H9 (cell line): ENCODE results near the gene AGBL4. TPM values are rescaled to one million over a fixed set of nuclear protein-coding genes. Genes with fewer than 3 reads are reported as not detected.

ENCODE experiments used
- DNase-seq: peaks from one replicate; pipeline ENCODE4 v3.0.0-alpha.2; 2017
- H2AFZ ChIP-seq: one replicate; pipeline ENCODE4 v1.6.1; 2013; ENCODE audit warnings: mild to moderate bottlenecking, low read length, control low read depth, moderate library complexity
- H2AK5ac ChIP-seq: 2 replicates; pipeline ENCODE4 v1.6.1; 2013; ENCODE audit warnings: low read length, control low read depth, mixed read lengths; ENCODE audit not compliant: insufficient read length
- H2BK120ac ChIP-seq: one replicate; pipeline ENCODE4 v1.6.1; 2013; ENCODE audit warnings: low read depth, mild to moderate bottlenecking, low read length, control low read depth, inconsistent platforms; ENCODE audit not compliant: poor library complexity, severe bottlenecking
- H2BK12ac ChIP-seq: 2 replicates; pipeline ENCODE4 v1.6.1; 2013; ENCODE audit warnings: low read length, control low read depth, mixed read lengths, low read depth; ENCODE audit not compliant: insufficient read length
- H2BK15ac ChIP-seq: 2 replicates; pipeline ENCODE4 v1.6.1; 2013; ENCODE audit warnings: low read depth, low read length, control low read depth
- H2BK20ac ChIP-seq: one replicate; pipeline ENCODE4 v1.6.1; 2013; ENCODE audit warnings: low read depth, mild to moderate bottlenecking, low read length, control low read depth, inconsistent platforms; ENCODE audit not compliant: poor library complexity, severe bottlenecking
- H2BK5ac ChIP-seq: 2 replicates; pipeline ENCODE4 v1.6.1; 2013; ENCODE audit warnings: low read length, control low read depth, mixed read lengths; ENCODE audit not compliant: insufficient read length
- H3K14ac ChIP-seq: 2 replicates; pipeline ENCODE4 v1.6.1; 2013; ENCODE audit warnings: low read length, control low read depth; ENCODE audit not compliant: insufficient read depth
- H3K18ac ChIP-seq: 2 replicates; pipeline ENCODE4 v1.6.1; 2013; ENCODE audit warnings: low read depth, mild to moderate bottlenecking, mixed read lengths, low read length, control low read depth; ENCODE audit not compliant: insufficient read length
- H3K23ac ChIP-seq: 2 replicates; pipeline ENCODE4 v1.6.1; 2013; ENCODE audit warnings: low read length, control low read depth, mixed read lengths, low read depth; ENCODE audit not compliant: insufficient read length
- H3K23me2 ChIP-seq: 2 replicates; pipeline ENCODE4 v1.6.1; 2013; ENCODE audit warnings: low read depth, mild to moderate bottlenecking, mixed read lengths, low read length, control low read depth; ENCODE audit not compliant: insufficient read length, poor library complexity, severe bottlenecking
- H3K27ac ChIP-seq: 2 replicates; pipeline ENCODE4 v1.5.1; 2013; ENCODE audit warnings: low read length, control low read depth, mixed read lengths, low read depth; ENCODE audit not compliant: insufficient read length
- H3K27me3 ChIP-seq: 2 replicates; pipeline ENCODE4 v1.6.1; 2013; ENCODE audit warnings: low read length, control low read depth, inconsistent platforms; ENCODE audit not compliant: insufficient read depth
- H3K4ac ChIP-seq: 2 replicates; pipeline ENCODE4 v1.6.1; 2013; ENCODE audit warnings: low read depth, mild to moderate bottlenecking, control low read depth, inconsistent platforms, low read length, moderate library complexity
- H3K4me1 ChIP-seq: 2 replicates; pipeline ENCODE4 v1.6.1; 2013; ENCODE audit warnings: low read length, control low read depth, inconsistent platforms; ENCODE audit not compliant: insufficient read depth
- H3K4me2 ChIP-seq: 2 replicates; pipeline ENCODE4 v1.6.1; 2013; ENCODE audit warnings: low read length, control low read depth, mixed read lengths; ENCODE audit not compliant: insufficient read length, insufficient read depth
- H3K56ac ChIP-seq: 2 replicates; pipeline ENCODE4 v1.6.1; 2013; ENCODE audit warnings: low read depth, mild to moderate bottlenecking, mixed read lengths, low read length, control low read depth; ENCODE audit not compliant: insufficient read length
- H3K79me1 ChIP-seq: 2 replicates; pipeline ENCODE4 v1.6.1; 2013; ENCODE audit warnings: low read depth, mild to moderate bottlenecking, moderate library complexity, low read length, control low read depth, inconsistent platforms; ENCODE audit not compliant: insufficient read depth, poor library complexity, severe bottlenecking
- H3K79me2 ChIP-seq: 2 replicates; pipeline ENCODE4 v1.6.1; 2013; ENCODE audit warnings: low read length, control low read depth, inconsistent platforms; ENCODE audit not compliant: insufficient read depth
- H3K9ac ChIP-seq: 2 replicates; pipeline ENCODE4 v1.6.1; 2013; ENCODE audit warnings: low read length, control low read depth, mixed read lengths; ENCODE audit not compliant: insufficient read length; ENCODE audit errors: extremely low read depth
- H3K9me3 ChIP-seq: one replicate; pipeline ENCODE4 v1.6.1; 2013; ENCODE audit warnings: low read depth, low read length, inconsistent platforms; ENCODE audit not compliant: control insufficient read depth
- H3T11ph ChIP-seq: one replicate; pipeline ENCODE4 v1.6.1; 2013; ENCODE audit warnings: mild to moderate bottlenecking, low read length, control low read depth, inconsistent platforms
- H4K20me1 ChIP-seq: one replicate; pipeline ENCODE4 v1.6.1; 2013; ENCODE audit not compliant: control insufficient read depth, insufficient read length, insufficient read depth
- H4K5ac ChIP-seq: 2 replicates; pipeline ENCODE4 v1.6.1; 2013; ENCODE audit warnings: low read depth, mild to moderate bottlenecking, mixed read lengths, low read length, control low read depth; ENCODE audit not compliant: insufficient read length
- H4K8ac ChIP-seq: replicated peaks from 2 replicates; pipeline ENCODE4 v1.6.1; 2013; ENCODE audit warnings: low read length, control low read depth, mixed read lengths, low read depth; ENCODE audit not compliant: insufficient read length
- H4K91ac ChIP-seq: 2 replicates; pipeline ENCODE4 v1.6.1; 2013; ENCODE audit warnings: low read depth, mild to moderate bottlenecking, moderate library complexity, mixed read lengths, low read length, control low read depth; ENCODE audit not compliant: insufficient read length
- H3K27ac Mint-ChIP-seq, 3 experiments: 2 replicates in 2 of 3; 3 replicates in 1 of 3; pipeline ENCODE4 v1.8.0; 2020 to 2021; ENCODE audit warnings: mixed read lengths in 3 of 3, mild to moderate bottlenecking in 1 of 3, moderate library complexity in 1 of 3
- H3K27me3 Mint-ChIP-seq: 2 replicates; pipeline ENCODE4 v1.8.0; 2021; ENCODE audit warnings: low read depth, mild to moderate bottlenecking, moderate library complexity, mixed read lengths
- H3K36me3 Mint-ChIP-seq, 3 experiments: 2 replicates in 2 of 3; 3 replicates in 1 of 3; pipeline ENCODE4 v1.8.0; 2020 to 2021; ENCODE audit warnings: low read depth in 3 of 3, mixed read lengths in 3 of 3; ENCODE audit not compliant: insufficient read depth in 1 of 3
- H3K4me1 Mint-ChIP-seq, 2 experiments: 2 replicates each; pipeline ENCODE4 v1.8.0; 2020; ENCODE audit warnings: mixed read lengths in 2 of 2
- H3K4me3 Mint-ChIP-seq, 2 experiments: 2 replicates in 1 of 2; 3 replicates in 1 of 2; pipeline ENCODE4 v1.8.0; 2020 to 2021; ENCODE audit warnings: mild to moderate bottlenecking in 2 of 2, mixed read lengths in 2 of 2, moderate library complexity in 1 of 2
- H3K9me3 Mint-ChIP-seq, 2 experiments: 2 replicates in 1 of 2; 3 replicates in 1 of 2; pipeline ENCODE4 v1.8.0; 2020; ENCODE audit warnings: mild to moderate bottlenecking in 2 of 2, mixed read lengths in 2 of 2, moderate library complexity in 1 of 2
- CTCF ChIP-seq: fragments of 200-600 bp; sonication (generic); conservative IDR thresholded peaks from 3 replicates; pipeline ENCODE4 v1.8.0; 2021; ENCODE audit warnings: antibody characterized with exemption, mild to moderate bottlenecking
- WGBS: extraction: QIAGEN DNeasy Blood & Tissue Kit; methylation state at CpG from one replicate; pipeline ENCODE4 v1.1.7; 2013; ENCODE audit warnings: missing lambda C conversion rate, low lambda C conversion rate, mixed read lengths; ENCODE audit not compliant: insufficient read length; ENCODE audit errors: extremely low coverage; 5-methylcytosine and 5-hydroxymethylcytosine counted together
- total RNA-seq: library from RNA; stranded (reverse); gene quantifications from 2 replicates; pipeline ENCODE4 v1.2.1, GENCODE V29; 2021

The AGBL4 gene
- total RNA-seq, 1 experiment from 2014 or later = not detected

GRCh38 chr1:48869116-48869893, 1154.4 kb downstream of the AGBL4 start:
- WGBS = no CpG with 5 or more reads among the region's 5 CpGs
- no peak for DNase-seq

More at GRCh38 chr1:48869116-48869893, 1154.4 kb downstream of the AGBL4 start:
- Histone ChIP-seq H4K5ac (no peak overlapping the region), H4K91ac (no peak overlapping the region), H3K14ac (no peak overlapping the region), H2BK15ac (no peak overlapping the region), H3K27ac (no peak overlapping the region), H3T11ph (no peak overlapping the region), H3K18ac (no peak overlapping the region), H3K9me3 (no peaks in the 10 kb centered on the region), H3K27me3 (no peaks in the 10 kb centered on the region), H3K23ac (no peak overlapping the region), H3K4me1 (peaks cover 5% of the 10 kb centered on the region; the same call in 1 of the 2 replicates), H4K20me1 (no peaks in the 10 kb centered on the region), H2BK12ac (no peak overlapping the region), H3K4ac (no peak overlapping the region), H3K4me2 (no peak overlapping the region), H3K56ac (no peak overlapping the region), H4K8ac (no peak overlapping the region), H3K9ac (no peak overlapping the region), H3K23me2 (peaks cover 2% of the 10 kb centered on the region), H2AK5ac (no peak overlapping the region), H2BK5ac (no peak overlapping the region), H2BK120ac (no peak overlapping the region), H2AFZ (no peak overlapping the region), H2BK20ac (no peak overlapping the region), H3K79me2 (no peaks in the 10 kb centered on the region), H3K79me1 (no peaks in the 10 kb centered on the region)
- no peaks in the 10 kb centered on the region for H3K36me3 Mint-ChIP-seq
- H3K9me3 Mint-ChIP-seq = no peaks in the 10 kb centered on the region; a peak in 1 of 5 replicates
- H3K4me3 Mint-ChIP-seq = no peak overlapping the region
- no peaks in the 10 kb centered on the region; the same call in 1 of the 2 replicates for H3K27me3 Mint-ChIP-seq
- H3K4me1 Mint-ChIP-seq = peaks cover 27 to 28% of the 10 kb centered on the region in 2 experiments
- no peak overlapping the region for H3K27ac Mint-ChIP-seq
- TF ChIP-seq CTCF = peak; percentile 57; the same call in 2 of the 3 replicates
